ENCODE data around the gene EPS8L1. TPM values are rescaled to one million over a fixed set of nuclear protein-coding genes. Genes with fewer than 3 reads are reported as not detected.

Gene EPS8L1
- total RNA-seq, 1 donor = 2.2 TPM

GRCh38 chr19:55118401-55118991 is 42.8 kb downstream of the EPS8L1 start:
- DNase-seq (ENCODE audit: low read depth) = no peak
- no peak for TF ChIP-seq CTCF (IDR thresholded peaks at IDR 0.05; ENCODE audit: insufficient read depth, low read depth, low read length)
- H3K4me3 ChIP-seq (ENCODE audit: low read depth, low read length) = peak overlapping the region; percentile 74

- DNase-seq (ENCODE audit: low read depth) = no peak
- no peak for TF ChIP-seq CTCF (IDR thresholded peaks at IDR 0.05; ENCODE audit: insufficient read depth, low read depth, low read length)
- no peak overlapping the region for H3K4me3 ChIP-seq (ENCODE audit: low read depth, low read length)
Observed at GRCh38 chr19:55119053-55119452, 43.4 kb downstream of the EPS8L1 start.

GRCh38 chr19:55131421-55131820 is 55.8 kb downstream of the EPS8L1 start:
- no peak for DNase-seq (ENCODE audit: low read depth)
- TF ChIP-seq CTCF (IDR thresholded peaks at IDR 0.05; ENCODE audit: insufficient read depth, low read depth, low read length) = no peak
- no peak overlapping the region for H3K4me3 ChIP-seq (ENCODE audit: low read depth, low read length)

- TF ChIP-seq CTCF (IDR thresholded peaks at IDR 0.05; ENCODE audit: insufficient read depth, low read depth, low read length) = peak; percentile 30
- no peak overlapping the region for H3K4me3 ChIP-seq (ENCODE audit: low read depth, low read length)
- DNase-seq (ENCODE audit: low read depth) = no peak
Observed at GRCh38 chr19:55132453-55133129, 56.9 kb downstream of the EPS8L1 start.

GRCh38 chr19:55133639-55134444 is 58.2 kb downstream of the EPS8L1 start:
- H3K4me3 ChIP-seq (ENCODE audit: low read depth, low read length) = no peak overlapping the region
- DNase-seq (ENCODE audit: low read depth) = no peak
- no peak for TF ChIP-seq CTCF (IDR thresholded peaks at IDR 0.05; ENCODE audit: insufficient read depth, low read depth, low read length)

GRCh38 chr19:55134736-55135135 is 59.1 kb downstream of the EPS8L1 start:
- DNase-seq (ENCODE audit: low read depth) = no peak
- TF ChIP-seq CTCF (IDR thresholded peaks at IDR 0.05; ENCODE audit: insufficient read depth, low read depth, low read length) = no peak
- no peak overlapping the region for H3K4me3 ChIP-seq (ENCODE audit: low read depth, low read length)
